ENCODE results near the gene ADD3.
A peak's percentile ranks its signal among the peaks of the same experiment; 100 is the strongest.

The ADD3 gene

GRCh38 chr10:109996766-109997171, 11.0 kb upstream of the ADD3 start (continued):
- TF ChIP-seq OVOL3 (tag by site-specific recombination; IDR thresholded peaks at IDR 0.05) (no peak), ZNF837 (tag by site-specific recombination; IDR thresholded peaks at IDR 0.05) (no peak), TCF7L2 (IDR thresholded peaks at IDR 0.05; ENCODE audit: borderline replicate concordance, low read depth, low read length) (peak; percentile 69; the same call in 1 of the 2 replicates), ZNF843 (tag by site-specific recombination; IDR thresholded peaks at IDR 0.05) (peak; percentile 71), ZNF585B (tag by site-specific recombination; IDR thresholded peaks at IDR 0.05) (no peak), ZNF157 (tag by site-specific recombination; IDR thresholded peaks at IDR 0.05) (no peak), ZNF138 (tag by site-specific recombination; IDR thresholded peaks at IDR 0.05; ENCODE audit: borderline replicate concordance) (no peak), ZNF704 (tag by site-specific recombination; IDR thresholded peaks at IDR 0.05) (no peak), ZEB2 (tag by site-specific recombination; IDR thresholded peaks at IDR 0.05) (no peak), ZNF707 (tag by site-specific recombination; IDR thresholded peaks at IDR 0.05) (no peak), KLF10 (tag by site-specific recombination; IDR thresholded peaks at IDR 0.05) (no peak), ZNF112 (tag by site-specific recombination; IDR thresholded peaks at IDR 0.05) (no peak), ZNF830 (tag by site-specific recombination; IDR thresholded peaks at IDR 0.05; ENCODE audit: low read depth) (no peak), GFI1B (tag by site-specific recombination; IDR thresholded peaks at IDR 0.05) (peak; percentile 92), ZNF132 (tag by site-specific recombination; IDR thresholded peaks at IDR 0.05; ENCODE audit: borderline replicate concordance) (no peak), SETDB1 (IDR thresholded peaks at IDR 0.05; ENCODE audit: insufficient read length, low read length) (no peak), GLI4 (tag by site-specific recombination; IDR thresholded peaks at IDR 0.05) (no peak), AEBP2 (tag by site-specific recombination; IDR thresholded peaks at IDR 0.05; ENCODE audit: borderline replicate concordance) (no peak), ZNF785 (tag by site-specific recombination; IDR thresholded peaks at IDR 0.05) (no peak), ZNF660 (tag by site-specific recombination; IDR thresholded peaks at IDR 0.05) (no peak), ZFHX2 (tag by site-specific recombination; conservative IDR thresholded peaks at IDR 0.05) (no peak), ZNF510 (tag by site-specific recombination; IDR thresholded peaks at IDR 0.05; ENCODE audit: insufficient replicate concordance) (no peak), MYNN (tag by site-specific recombination; IDR thresholded peaks at IDR 0.05; ENCODE audit: borderline replicate concordance) (no peak), ZNF560 (tag by site-specific recombination; IDR thresholded peaks at IDR 0.05; ENCODE audit: borderline replicate concordance) (no peak)
- TF ChIP-seq, protein P1, sequence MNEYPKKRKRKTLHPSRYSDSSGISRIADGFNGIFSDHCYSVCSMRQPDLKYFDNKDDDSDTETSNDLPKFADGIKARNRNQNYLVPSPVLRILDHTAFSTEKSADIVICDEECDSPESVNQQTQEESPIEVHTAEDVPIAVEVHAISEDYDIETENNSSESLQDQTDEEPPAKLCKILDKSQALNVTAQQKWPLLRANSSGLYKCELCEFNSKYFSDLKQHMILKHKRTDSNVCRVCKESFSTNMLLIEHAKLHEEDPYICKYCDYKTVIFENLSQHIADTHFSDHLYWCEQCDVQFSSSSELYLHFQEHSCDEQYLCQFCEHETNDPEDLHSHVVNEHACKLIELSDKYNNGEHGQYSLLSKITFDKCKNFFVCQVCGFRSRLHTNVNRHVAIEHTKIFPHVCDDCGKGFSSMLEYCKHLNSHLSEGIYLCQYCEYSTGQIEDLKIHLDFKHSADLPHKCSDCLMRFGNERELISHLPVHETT (tag by site-specific recombination; IDR thresholded peaks at IDR 0.05), result no peak
- TF ChIP-seq, protein P2, sequence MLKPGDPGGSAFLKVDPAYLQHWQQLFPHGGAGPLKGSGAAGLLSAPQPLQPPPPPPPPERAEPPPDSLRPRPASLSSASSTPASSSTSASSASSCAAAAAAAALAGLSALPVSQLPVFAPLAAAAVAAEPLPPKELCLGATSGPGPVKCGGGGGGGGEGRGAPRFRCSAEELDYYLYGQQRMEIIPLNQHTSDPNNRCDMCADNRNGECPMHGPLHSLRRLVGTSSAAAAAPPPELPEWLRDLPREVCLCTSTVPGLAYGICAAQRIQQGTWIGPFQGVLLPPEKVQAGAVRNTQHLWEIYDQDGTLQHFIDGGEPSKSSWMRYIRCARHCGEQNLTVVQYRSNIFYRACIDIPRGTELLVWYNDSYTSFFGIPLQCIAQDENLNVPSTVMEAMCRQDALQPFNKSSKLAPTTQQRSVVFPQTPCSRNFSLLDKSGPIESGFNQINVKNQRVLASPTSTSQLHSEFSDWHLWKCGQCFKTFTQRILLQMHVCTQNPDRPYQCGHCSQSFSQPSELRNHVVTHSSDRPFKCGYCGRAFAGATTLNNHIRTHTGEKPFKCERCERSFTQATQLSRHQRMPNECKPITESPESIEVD (tag by site-specific recombination; IDR thresholded peaks at IDR 0.05), result peak; percentile 86
- TF ChIP-seq, protein P3, sequence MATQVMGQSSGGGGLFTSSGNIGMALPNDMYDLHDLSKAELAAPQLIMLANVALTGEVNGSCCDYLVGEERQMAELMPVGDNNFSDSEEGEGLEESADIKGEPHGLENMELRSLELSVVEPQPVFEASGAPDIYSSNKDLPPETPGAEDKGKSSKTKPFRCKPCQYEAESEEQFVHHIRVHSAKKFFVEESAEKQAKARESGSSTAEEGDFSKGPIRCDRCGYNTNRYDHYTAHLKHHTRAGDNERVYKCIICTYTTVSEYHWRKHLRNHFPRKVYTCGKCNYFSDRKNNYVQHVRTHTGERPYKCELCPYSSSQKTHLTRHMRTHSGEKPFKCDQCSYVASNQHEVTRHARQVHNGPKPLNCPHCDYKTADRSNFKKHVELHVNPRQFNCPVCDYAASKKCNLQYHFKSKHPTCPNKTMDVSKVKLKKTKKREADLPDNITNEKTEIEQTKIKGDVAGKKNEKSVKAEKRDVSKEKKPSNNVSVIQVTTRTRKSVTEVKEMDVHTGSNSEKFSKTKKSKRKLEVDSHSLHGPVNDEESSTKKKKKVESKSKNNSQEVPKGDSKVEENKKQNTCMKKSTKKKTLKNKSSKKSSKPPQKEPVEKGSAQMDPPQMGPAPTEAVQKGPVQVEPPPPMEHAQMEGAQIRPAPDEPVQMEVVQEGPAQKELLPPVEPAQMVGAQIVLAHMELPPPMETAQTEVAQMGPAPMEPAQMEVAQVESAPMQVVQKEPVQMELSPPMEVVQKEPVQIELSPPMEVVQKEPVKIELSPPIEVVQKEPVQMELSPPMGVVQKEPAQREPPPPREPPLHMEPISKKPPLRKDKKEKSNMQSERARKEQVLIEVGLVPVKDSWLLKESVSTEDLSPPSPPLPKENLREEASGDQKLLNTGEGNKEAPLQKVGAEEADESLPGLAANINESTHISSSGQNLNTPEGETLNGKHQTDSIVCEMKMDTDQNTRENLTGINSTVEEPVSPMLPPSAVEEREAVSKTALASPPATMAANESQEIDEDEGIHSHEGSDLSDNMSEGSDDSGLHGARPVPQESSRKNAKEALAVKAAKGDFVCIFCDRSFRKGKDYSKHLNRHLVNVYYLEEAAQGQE (tag by site-specific recombination; IDR thresholded peaks at IDR 0.05), result no peak
- TF ChIP-seq, protein P4, sequence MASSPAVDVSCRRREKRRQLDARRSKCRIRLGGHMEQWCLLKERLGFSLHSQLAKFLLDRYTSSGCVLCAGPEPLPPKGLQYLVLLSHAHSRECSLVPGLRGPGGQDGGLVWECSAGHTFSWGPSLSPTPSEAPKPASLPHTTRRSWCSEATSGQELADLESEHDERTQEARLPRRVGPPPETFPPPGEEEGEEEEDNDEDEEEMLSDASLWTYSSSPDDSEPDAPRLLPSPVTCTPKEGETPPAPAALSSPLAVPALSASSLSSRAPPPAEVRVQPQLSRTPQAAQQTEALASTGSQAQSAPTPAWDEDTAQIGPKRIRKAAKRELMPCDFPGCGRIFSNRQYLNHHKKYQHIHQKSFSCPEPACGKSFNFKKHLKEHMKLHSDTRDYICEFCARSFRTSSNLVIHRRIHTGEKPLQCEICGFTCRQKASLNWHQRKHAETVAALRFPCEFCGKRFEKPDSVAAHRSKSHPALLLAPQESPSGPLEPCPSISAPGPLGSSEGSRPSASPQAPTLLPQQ (tag by site-specific recombination; IDR thresholded peaks at IDR 0.05), result no peak
- TF ChIP-seq, protein P5, sequence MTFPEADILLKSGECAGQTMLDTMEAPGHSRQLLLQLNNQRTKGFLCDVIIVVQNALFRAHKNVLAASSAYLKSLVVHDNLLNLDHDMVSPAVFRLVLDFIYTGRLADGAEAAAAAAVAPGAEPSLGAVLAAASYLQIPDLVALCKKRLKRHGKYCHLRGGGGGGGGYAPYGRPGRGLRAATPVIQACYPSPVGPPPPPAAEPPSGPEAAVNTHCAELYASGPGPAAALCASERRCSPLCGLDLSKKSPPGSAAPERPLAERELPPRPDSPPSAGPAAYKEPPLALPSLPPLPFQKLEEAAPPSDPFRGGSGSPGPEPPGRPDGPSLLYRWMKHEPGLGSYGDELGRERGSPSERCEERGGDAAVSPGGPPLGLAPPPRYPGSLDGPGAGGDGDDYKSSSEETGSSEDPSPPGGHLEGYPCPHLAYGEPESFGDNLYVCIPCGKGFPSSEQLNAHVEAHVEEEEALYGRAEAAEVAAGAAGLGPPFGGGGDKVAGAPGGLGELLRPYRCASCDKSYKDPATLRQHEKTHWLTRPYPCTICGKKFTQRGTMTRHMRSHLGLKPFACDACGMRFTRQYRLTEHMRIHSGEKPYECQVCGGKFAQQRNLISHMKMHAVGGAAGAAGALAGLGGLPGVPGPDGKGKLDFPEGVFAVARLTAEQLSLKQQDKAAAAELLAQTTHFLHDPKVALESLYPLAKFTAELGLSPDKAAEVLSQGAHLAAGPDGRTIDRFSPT (tag by site-specific recombination; IDR thresholded peaks at IDR 0.05), result no peak

All from HEK293 (cell line).